Astrocyte (in vitro differentiated cells and primary cell): ENCODE measurements around the gene STRBP.

Source experiments
- CTCF ChIP-seq: IDR thresholded peaks from 2 replicates; pipeline ENCODE4 v1.5.1; 2011; ENCODE audit warnings: low read depth, mild to moderate bottlenecking, inconsistent platforms, low read length, moderate library complexity; ENCODE audit not compliant: insufficient read depth
- EZH2 ChIP-seq: IDR thresholded peaks from 2 replicates; pipeline ENCODE4 v1.6.1; 2012; ENCODE audit warnings: mild to moderate bottlenecking, low read length, inconsistent platforms; ENCODE audit not compliant: insufficient read depth

GRCh38 chr9:123267481-123268198, 746 bp downstream of the STRBP start:
- TF ChIP-seq CTCF (no peak), EZH2 (no peak)
